ENCODE data around the gene RDH11. TPM values are rescaled to one million over a fixed set of nuclear protein-coding genes. Genes with fewer than 3 reads are reported as not detected.
A peak's percentile ranks its signal among the peaks of the same experiment; 100 is the strongest.
"Not testable (repeated sequence)": the region's sequence is repeated elsewhere in the genome, so short reads cannot be mapped to it uniquely, and the experiment has no call there.

Gene RDH11
- total RNA-seq, 2 donors from 2014 or later = 40.3 to 44.6 TPM

DNA sequence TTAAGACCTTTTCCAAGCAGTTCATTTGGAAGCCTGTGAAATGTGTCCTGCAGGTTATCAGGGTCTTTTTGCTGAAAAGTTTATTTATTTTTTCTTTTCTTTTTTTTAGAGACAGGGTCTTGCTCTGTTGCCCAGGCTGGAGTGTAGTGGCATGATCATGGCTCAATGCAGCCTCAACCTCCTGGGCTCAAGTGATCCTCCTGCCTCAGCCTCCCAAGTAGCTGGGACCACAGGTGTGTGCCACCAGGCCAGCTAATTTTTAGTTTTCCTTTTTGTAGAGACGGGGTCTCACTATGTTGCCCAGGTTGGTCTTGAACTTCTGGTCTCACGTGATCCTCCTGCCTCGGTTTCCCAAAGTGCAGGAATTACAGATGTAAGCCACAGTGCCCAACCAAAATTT is 23.8 kb upstream of the RDH11 start:
- H3K27me3 Mint-ChIP-seq = peaks cover 28% of the 10 kb centered on the region
- not testable (repeated sequence) for H3K9me3 Mint-ChIP-seq; H3K4me3 Mint-ChIP-seq; H3K36me3 Mint-ChIP-seq (ENCODE audit: low read depth); ATAC-seq (replicated peaks); H3K27ac Mint-ChIP-seq; H3K4me1 Mint-ChIP-seq

DNA sequence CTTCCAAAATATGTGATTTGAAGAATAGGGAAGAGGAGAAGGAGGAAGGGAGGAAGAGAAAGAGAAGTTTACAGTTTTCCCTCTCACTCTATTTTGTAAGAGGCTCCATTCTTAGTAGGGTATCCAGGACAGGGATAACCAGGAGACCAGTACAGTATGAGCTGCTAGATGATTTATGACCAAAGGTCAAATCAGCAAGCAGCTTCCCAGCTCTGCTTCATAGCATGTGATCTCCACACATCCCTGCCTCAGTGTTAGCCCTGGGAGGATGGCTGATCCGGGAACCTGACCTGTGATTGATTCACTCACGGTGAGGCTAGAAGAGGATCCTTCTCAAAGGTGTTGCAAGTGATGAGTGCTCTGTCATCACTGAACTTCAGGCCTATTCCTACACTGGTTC is 22.7 kb upstream of the RDH11 start:
- Mint-ChIP-seq H3K27me3 (peaks cover 18% of the 10 kb centered on the region), H3K36me3 (ENCODE audit: low read depth) (no peaks in the 10 kb centered on the region), H3K4me1 (no peaks in the 10 kb centered on the region), H3K4me3 (no peak overlapping the region), H3K27ac (no peak overlapping the region), H3K9me3 (no peaks in the 10 kb centered on the region)
- ATAC-seq (replicated peaks) = no peak

DNA sequence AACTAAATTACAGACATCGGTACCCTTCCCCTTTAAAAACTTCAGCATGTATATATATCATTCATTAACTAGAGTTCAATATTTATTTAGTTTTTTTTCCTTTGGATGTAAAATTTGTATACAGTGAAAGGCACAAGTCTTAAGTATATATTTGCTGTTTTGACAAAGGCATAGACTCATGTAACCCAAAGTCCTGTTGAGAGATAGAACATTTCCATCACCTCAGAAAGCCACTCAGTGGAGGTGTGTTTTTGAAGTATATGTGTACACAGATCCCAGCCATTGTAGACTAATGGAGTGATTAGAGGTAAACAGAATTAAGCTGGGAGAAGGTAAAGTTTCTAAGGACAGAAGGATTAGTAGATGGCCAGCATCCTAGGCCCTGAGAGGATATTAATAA is 21.5 kb upstream of the RDH11 start:
- Mint-ChIP-seq H3K27me3 (peaks cover 7% of the 10 kb centered on the region), H3K27ac (no peak overlapping the region), H3K9me3 (no peaks in the 10 kb centered on the region), H3K4me3 (no peak overlapping the region), H3K4me1 (no peaks in the 10 kb centered on the region), H3K36me3 (ENCODE audit: low read depth) (no peaks in the 10 kb centered on the region)
- no peak for ATAC-seq (replicated peaks)

DNA sequence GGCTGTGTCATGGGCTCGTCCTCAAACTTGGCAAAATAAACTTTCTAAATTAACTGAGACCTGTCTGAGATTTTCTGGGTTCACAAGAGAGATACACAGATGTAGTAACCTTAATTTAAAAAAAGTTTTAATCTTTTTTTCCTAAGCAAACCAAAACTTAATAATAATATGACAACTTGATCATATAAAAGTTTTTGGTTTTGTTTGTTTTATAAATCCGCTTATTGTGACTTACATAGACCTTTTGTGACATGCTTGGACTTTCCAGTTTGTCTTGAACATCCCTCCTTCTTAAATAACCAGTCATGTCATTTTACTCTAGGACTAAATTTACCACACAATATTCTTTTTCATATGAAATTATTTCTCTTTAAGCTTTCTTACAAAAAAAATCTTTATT is 14.6 kb upstream of the RDH11 start:
- no peak for ATAC-seq (replicated peaks)
- peaks cover 3% of the 10 kb centered on the region for H3K9me3 Mint-ChIP-seq
- H3K27ac Mint-ChIP-seq = no peak overlapping the region
- H3K27me3 Mint-ChIP-seq = no peaks in the 10 kb centered on the region
- H3K4me3 Mint-ChIP-seq = no peak overlapping the region
- H3K4me1 Mint-ChIP-seq = no peaks in the 10 kb centered on the region
- H3K36me3 Mint-ChIP-seq (ENCODE audit: low read depth) = no peaks in the 10 kb centered on the region

DNA sequence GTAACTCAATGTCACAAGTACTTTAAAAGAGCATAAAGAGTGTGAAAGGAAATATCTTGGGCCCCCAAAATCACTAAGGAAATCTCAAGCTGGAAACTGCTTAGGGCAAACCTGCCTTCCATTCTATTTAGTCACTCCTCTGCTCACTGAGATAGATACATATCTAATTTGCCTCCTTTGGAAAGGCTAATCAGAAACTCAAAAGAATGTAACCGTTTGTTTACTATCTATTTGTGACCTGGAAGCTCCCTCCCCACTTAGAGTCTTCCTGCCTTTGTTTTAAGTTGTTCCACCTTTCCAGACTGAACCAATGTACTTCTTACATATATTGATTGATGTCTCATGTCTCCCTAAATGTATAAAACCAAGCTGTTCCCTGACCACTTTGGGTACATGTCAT is 14.2 kb upstream of the RDH11 start:
- H3K9me3 Mint-ChIP-seq; H3K36me3 Mint-ChIP-seq (ENCODE audit: low read depth); H3K4me1 Mint-ChIP-seq; H3K27ac Mint-ChIP-seq; H3K4me3 Mint-ChIP-seq; H3K27me3 Mint-ChIP-seq; ATAC-seq (replicated peaks): not testable (repeated sequence)

DNA sequence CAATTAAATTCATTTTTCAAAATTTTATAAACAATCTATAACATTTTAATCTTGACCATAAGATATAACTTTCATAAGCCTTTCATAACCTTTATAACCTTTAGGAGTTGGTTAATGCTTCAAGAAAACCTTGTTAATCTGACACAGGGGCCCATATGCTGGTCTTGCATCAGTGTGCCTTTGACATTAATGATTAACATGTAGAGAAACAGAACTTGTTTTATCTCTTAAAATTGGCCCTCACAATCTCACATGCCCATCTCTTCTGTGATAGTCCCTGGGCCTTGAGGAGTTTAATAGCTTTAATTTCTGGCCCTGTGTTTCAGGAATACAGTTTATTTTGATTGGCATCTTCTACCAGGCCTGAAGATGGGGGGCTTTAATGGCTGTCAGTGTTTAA is 13.8 kb upstream of the RDH11 start:
- not testable (repeated sequence) for H3K27me3 Mint-ChIP-seq; H3K27ac Mint-ChIP-seq; H3K36me3 Mint-ChIP-seq (ENCODE audit: low read depth); H3K4me3 Mint-ChIP-seq; ATAC-seq (replicated peaks); H3K4me1 Mint-ChIP-seq; H3K9me3 Mint-ChIP-seq

DNA sequence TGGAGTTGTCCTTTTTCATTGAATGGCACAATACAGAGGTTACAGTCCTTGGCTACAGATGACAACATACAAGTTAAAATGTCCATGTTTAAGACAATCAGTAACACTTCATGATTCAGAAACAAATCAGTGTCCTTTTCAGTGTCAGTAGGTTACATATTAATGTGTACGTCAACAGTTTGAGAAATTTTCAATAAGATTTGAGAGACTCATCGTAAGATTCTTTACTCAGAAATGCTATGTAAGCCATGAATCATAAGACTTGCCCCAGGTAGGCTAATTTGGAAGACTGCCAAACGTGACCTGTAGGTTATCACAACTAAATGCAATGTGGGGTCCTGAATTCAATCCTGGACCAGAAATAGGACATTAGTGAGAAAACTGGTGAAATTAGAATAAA is 9.6 kb upstream of the RDH11 start:
- Mint-ChIP-seq H3K4me1 (no peaks in the 10 kb centered on the region), H3K36me3 (ENCODE audit: low read depth) (no peaks in the 10 kb centered on the region), H3K9me3 (peaks cover 3% of the 10 kb centered on the region), H3K4me3 (no peak overlapping the region), H3K27ac (no peak overlapping the region), H3K27me3 (no peaks in the 10 kb centered on the region)
- ATAC-seq (replicated peaks) = no peak

DNA sequence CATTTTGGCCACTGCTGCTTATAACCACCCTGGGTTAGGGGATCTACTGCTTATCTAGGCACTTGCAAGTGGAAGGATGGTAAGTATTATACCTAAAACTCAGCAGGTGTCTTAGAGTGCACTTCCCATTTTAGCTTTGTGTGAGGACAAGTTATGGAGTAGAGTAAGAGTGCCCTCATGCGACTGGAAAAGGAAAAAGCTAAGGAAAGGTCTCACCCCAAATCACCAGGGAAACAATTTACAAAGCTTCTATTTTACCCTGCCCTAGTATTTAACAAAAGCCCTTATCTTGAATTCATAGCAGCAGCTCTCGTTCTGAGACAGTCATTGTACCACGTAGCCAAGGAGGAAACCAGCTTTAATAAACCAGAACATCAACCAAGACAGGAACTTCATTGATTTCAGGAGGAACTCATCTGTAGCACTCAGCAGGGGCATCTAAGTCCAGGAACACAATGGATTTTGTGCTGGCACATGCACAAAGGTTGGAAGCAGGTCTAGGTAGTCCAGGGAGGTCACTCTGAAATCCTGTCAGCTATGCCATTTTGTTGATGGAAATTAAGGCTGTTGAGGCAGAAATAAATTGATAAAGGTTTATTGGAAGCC is 9.0 kb upstream of the RDH11 start:
- H3K27me3 Mint-ChIP-seq = no peaks in the 10 kb centered on the region
- H3K27ac Mint-ChIP-seq = no peak overlapping the region
- no peaks in the 10 kb centered on the region for H3K4me1 Mint-ChIP-seq
- ATAC-seq (replicated peaks) = peak; percentile 78
- H3K9me3 Mint-ChIP-seq = no peaks in the 10 kb centered on the region
- no peak overlapping the region for H3K4me3 Mint-ChIP-seq
- no peaks in the 10 kb centered on the region for H3K36me3 Mint-ChIP-seq (ENCODE audit: low read depth)

DNA sequence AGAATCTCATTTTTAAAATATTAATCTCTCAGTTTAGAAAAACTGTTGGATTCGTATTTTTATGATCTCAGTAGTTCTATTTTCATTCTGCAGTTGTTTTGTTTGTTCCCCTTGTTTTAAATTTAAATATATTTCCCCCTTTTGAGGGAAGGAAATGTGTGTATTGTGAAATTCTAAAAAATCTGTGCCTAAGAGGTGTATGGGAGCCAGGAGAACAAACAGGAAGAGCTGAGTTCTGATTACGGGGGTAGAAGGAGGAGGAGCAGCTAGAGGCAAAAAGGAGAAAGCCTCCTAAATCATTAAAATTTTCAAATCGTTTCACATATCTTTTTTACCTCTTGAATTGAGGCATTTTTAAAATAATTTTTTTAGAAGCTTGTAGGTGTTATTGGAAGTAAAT is 8.4 kb upstream of the RDH11 start:
- no peaks in the 10 kb centered on the region for H3K27me3 Mint-ChIP-seq
- H3K4me3 Mint-ChIP-seq = no peak overlapping the region

DNA sequence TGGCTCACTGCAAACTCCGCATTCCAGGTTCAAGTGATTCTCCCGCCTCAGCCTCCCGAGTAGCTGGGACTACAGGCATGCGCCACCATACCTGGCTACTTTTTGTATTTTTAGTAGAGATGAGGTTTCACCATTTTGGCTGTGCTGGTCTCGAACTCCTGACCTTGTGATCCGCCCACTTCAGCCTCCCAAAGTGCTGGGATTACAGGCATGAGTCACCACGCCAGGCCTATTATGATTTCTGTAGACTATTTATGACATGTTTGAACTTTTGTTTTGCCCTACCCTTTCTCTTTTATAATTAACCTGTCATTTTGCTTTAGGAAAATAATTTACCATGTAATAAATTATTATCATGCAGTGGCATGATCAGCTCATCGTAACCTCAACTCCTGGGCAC is 5.9 kb upstream of the RDH11 start, which contains the start of gene RDH12:
Gene RDH12, plus strand, starts transcription at position 395 of the 400 bp plus-strand sequence. CDS start 20,757 bp downstream, outside the sequence.
- not testable (repeated sequence) for H3K9me3 Mint-ChIP-seq; H3K27ac Mint-ChIP-seq; ATAC-seq (replicated peaks); H3K36me3 Mint-ChIP-seq (ENCODE audit: low read depth); H3K4me3 Mint-ChIP-seq; H3K4me1 Mint-ChIP-seq; H3K27me3 Mint-ChIP-seq

More for the DNA sequence above, 8.4 kb upstream of the RDH11 start:
- Mint-ChIP-seq H3K36me3 (ENCODE audit: low read depth) (no peaks in the 10 kb centered on the region), H3K4me1 (no peaks in the 10 kb centered on the region), H3K27ac (no peak overlapping the region), H3K9me3 (no peaks in the 10 kb centered on the region)
- no peak for ATAC-seq (replicated peaks)

DNA sequence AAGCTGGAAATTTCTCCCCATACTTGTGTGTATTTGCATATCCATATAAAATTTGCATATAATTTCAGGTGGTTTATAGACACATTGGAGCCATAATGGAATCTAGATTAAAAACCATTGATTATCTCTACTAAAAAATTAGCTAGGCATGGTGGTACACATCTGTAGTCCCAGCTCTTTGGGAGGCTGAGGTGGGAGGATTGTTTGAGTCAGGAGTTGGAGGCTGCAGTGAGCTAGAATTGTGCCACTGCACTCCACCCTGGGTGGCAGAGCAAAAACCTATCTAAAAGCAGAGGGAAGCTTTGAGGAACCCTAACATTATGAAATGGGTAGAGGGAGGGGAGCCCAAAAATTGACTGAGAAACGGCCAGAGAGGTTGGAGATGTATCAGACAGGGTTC is 2.6 kb upstream of the RDH11 start:
- Mint-ChIP-seq H3K9me3 (no peaks in the 10 kb centered on the region), H3K4me3 (no peak overlapping the region), H3K27me3 (no peaks in the 10 kb centered on the region), H3K4me1 (peaks cover 5% of the 10 kb centered on the region), H3K27ac (no peak overlapping the region), H3K36me3 (ENCODE audit: low read depth) (peaks cover 7% of the 10 kb centered on the region)
- ATAC-seq (replicated peaks) = no peak

DNA sequence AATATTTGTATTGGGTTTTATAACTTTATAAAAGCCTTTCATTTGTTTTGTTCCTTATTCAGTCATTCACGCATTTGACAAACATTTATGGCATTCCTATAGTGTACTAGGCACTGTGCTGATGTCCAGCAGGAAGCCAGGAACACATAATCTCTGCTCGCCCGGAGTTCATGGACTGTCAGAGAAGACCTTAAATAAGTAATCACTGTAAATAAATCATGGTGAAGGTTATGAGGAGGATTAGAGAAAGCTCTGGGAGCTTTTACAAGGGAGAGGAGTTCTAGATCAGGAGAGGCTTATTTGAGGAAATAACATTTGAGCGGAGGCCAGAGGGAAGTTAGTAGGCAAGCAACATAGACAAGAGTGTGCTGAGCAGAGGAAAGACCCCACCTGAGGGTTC is 1.4 kb upstream of the RDH11 start:
- no peak for ATAC-seq (replicated peaks)
- Mint-ChIP-seq H3K4me3 (no peak overlapping the region), H3K27ac (no peak overlapping the region), H3K27me3 (no peaks in the 10 kb centered on the region), H3K36me3 (ENCODE audit: low read depth) (peaks cover 19% of the 10 kb centered on the region), H3K4me1 (peaks cover 5% of the 10 kb centered on the region), H3K9me3 (no peaks in the 10 kb centered on the region)

DNA sequence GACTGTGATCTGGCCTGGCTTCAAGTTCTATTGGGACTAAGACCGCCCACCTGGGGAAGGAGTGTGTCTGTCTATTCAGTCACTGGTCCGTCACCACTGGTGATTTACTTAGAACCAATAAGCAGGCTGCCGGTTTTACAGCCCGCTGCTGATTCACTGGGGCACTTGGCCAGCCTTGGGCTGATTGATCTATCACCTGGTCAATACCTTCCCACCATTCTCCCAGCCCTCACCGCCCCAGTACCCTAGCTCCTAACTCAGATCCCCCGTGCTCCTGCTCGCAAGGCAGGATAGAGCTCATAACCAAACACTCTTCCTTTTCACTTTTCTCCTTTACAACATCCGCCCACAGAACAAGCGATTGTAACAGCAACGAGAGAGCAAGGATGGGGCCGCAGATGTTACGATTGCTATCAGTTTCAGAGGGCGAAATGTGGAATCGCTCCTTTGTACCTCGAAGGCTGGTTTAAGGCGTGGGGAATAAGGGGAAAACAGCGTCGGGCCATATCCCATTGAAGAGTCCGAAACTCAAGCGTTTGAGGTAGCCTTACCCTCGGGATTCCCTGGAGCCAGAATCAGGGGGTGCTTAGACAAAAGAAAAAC is 672 bp downstream of the RDH11 start:
- H3K27me3 Mint-ChIP-seq = no peaks in the 10 kb centered on the region
- peak overlapping the region; percentile 92 for H3K27ac Mint-ChIP-seq
- H3K36me3 Mint-ChIP-seq (ENCODE audit: low read depth) = peaks cover 40% of the 10 kb centered on the region
- H3K9me3 Mint-ChIP-seq = no peaks in the 10 kb centered on the region
- peaks cover 5% of the 10 kb centered on the region for H3K4me1 Mint-ChIP-seq
- peak; percentile 93 for ATAC-seq (replicated peaks)
- H3K4me3 Mint-ChIP-seq = peak overlapping the region; percentile 91

DNA sequence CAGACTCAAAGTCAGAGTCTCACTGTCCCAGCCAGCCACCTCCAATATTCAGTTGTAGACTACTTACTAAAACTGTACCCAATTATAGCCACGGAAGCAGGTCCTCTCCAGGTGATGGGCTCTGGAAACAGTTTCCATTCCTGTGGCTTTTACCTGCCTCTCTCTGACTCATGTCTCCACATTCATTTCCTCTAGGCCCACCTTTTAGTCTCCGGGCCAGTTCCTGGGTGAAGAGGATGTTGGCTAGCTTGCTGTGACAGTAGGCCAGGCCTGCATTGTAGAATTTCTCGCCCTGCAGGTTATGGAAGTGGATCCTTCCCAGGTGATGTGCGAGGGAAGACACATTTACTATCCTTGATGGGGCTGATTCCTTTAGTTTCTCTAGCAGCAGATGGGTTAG is 5.6 kb downstream of the RDH11 start:
- peaks cover 11% of the 10 kb centered on the region for H3K4me1 Mint-ChIP-seq
- H3K27ac Mint-ChIP-seq = no peak overlapping the region
- no peak overlapping the region for H3K4me3 Mint-ChIP-seq
- H3K9me3 Mint-ChIP-seq = no peaks in the 10 kb centered on the region
- H3K36me3 Mint-ChIP-seq (ENCODE audit: low read depth) = peaks cover 89% of the 10 kb centered on the region
- no peak for ATAC-seq (replicated peaks)
- H3K27me3 Mint-ChIP-seq = no peaks in the 10 kb centered on the region

DNA sequence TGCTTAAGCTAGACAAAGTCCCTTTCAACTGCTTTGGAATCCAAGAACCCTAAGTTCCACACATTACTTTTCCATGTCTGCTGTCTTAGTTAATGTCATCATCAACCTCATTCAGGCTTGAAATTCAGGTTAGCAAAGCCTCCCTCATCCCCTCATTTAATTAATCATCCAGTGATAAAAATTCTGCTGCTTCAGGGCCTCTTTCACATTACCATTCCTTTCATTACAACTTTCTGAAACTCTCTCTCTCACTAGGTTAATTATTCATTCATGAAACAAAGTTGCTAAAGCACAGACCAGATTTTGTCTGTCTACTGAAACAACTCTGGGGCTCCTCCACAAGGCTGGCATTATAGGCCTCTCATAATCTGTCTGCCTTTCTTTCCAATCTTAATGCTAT is 11.7 kb downstream of the RDH11 start:
- peaks cover 28% of the 10 kb centered on the region for H3K4me1 Mint-ChIP-seq
- H3K27ac Mint-ChIP-seq = peak overlapping the region; percentile 27
- H3K9me3 Mint-ChIP-seq = no peaks in the 10 kb centered on the region
- H3K4me3 Mint-ChIP-seq = no peak overlapping the region
- H3K36me3 Mint-ChIP-seq (ENCODE audit: low read depth) = peaks cover 91% of the 10 kb centered on the region
- H3K27me3 Mint-ChIP-seq = no peaks in the 10 kb centered on the region
- no peak for ATAC-seq (replicated peaks)

DNA sequence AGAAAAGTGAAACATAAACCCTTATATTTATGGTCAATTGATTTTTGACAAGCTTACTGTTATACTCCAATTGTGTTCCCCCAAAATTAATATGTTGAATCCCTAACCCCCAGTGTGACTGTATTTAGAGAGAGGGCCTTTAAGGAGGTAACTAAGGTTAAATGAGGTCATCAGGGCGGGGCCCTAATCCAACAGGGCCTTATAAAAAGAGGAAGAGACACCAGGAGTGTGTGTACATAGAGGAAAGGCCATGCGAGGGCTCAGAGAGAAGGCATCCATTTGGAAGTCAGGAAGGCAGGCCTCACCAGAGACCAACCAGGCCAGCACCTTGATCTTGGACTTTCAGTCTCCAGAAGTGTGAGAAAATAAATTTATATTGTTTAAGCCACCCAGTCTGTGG is 14.6 kb downstream of the RDH11 start:
- Mint-ChIP-seq H3K27me3 (no peaks in the 10 kb centered on the region), H3K4me3 (no peak overlapping the region), H3K4me1 (peaks cover 29% of the 10 kb centered on the region), H3K36me3 (ENCODE audit: low read depth) (peaks cover 85% of the 10 kb centered on the region), H3K27ac (peak overlapping the region; percentile 80), H3K9me3 (no peaks in the 10 kb centered on the region)
- ATAC-seq (replicated peaks) = no peak

Data from activated T-helper 17 cell treated with anti-CD3 and anti-CD28 coated beads, Interleukin-2, amount 50 U/mL, for 72 hours (primary cell).